Tibial nerve (tissue), 4 donors: ENCODE measurements around the gene DUSP9. TPM values are rescaled to one million over a fixed set of nuclear protein-coding genes. Genes with fewer than 3 reads are reported as not detected.

Source experiments
- DNase-seq, 2 donors: peaks; one replicate each; pipeline ENCODE4 v3.0.0-alpha.2; 2019; ENCODE audit warnings: low spot score in 2 of 2
- H3K27ac ChIP-seq, 4 donors: fragments of 200-600 bp; sonication (generic) in 3 of 4; one replicate each; pipeline ENCODE4 v1.5.1; 2017 to 2019; ENCODE audit warnings: mild to moderate bottlenecking in 1 of 4
- H3K27me3 ChIP-seq, 2 donors: fragments of 200-600 bp; sonication (generic) in 1 of 2; one replicate each; pipeline versions ENCODE4 v1.5.1 to v1.6.0; 2017 to 2019
- H3K36me3 ChIP-seq, 3 donors: fragments of 200-600 bp; sonication (generic); one replicate each; pipeline ENCODE4 v1.5.1; 2018 to 2019
- H3K4me1 ChIP-seq, 4 donors: fragments of 200-600 bp; sonication (generic) in 3 of 4; one replicate each; pipeline ENCODE4 v1.5.1; 2017 to 2019
- H3K4me3 ChIP-seq, 4 donors: fragments of 200-600 bp; sonication (generic) in 3 of 4; one replicate each; pipeline ENCODE4 v1.5.1; 2017 to 2019; ENCODE audit warnings: mild to moderate bottlenecking in 1 of 4, moderate library complexity in 1 of 4
- H3K9me3 ChIP-seq, 4 donors: fragments of 200-600 bp; sonication (generic) in 3 of 4; one replicate each; pipeline ENCODE4 v1.5.1; 2017 to 2019
- CTCF ChIP-seq, 5 experiments: fragments of 200-600 bp in 3 of 5; fragments of 450-650 bp in 2 of 5; sonication (generic) in 3 of 5; IDR thresholded peaks; one replicate each; pipeline ENCODE4 v1.5.1; 2016 to 2019; ENCODE audit warnings: antibody characterized with exemption in 5 of 5, mild to moderate bottlenecking in 3 of 5, moderate library complexity in 2 of 5
- EP300 ChIP-seq, 2 donors: sonication (generic); formaldehyde crosslinking; IDR thresholded peaks; one replicate each; pipeline ENCODE4 v1.6.1; 2017; ENCODE audit warnings: antibody characterized with exemption in 2 of 2, mild to moderate bottlenecking in 1 of 2
- POLR2A ChIP-seq, 2 donors: fragments of 450-650 bp; IDR thresholded peaks; one replicate each; pipeline ENCODE4 v1.6.1; 2017; ENCODE audit warnings: antibody characterized with exemption in 2 of 2, mild to moderate bottlenecking in 2 of 2, moderate library complexity in 2 of 2
- WGBS, 2 donors: methylation state at CpG; one replicate each; pipeline ENCODE4 v1.1.5; 2018; 5-methylcytosine and 5-hydroxymethylcytosine counted together
- total RNA-seq, 4 donors: library from RNA; depleted of rRNA; stranded (reverse); fragments of >200 nt; gene quantifications; one replicate each; pipeline ENCODE4 v1.1.0, GENCODE V29; 2016

The DUSP9 gene
- total RNA-seq, 4 donors from 2014 or later: not detected

- H3K36me3 ChIP-seq: no peaks in the 10 kb centered on the region
- no peaks in the 10 kb centered on the region for H3K4me1 ChIP-seq
- no peak for DNase-seq
- TF ChIP-seq EP300 (IDR thresholded peaks at IDR 0.05): no peak
- TF ChIP-seq POLR2A (IDR thresholded peaks at IDR 0.05): no peak
- TF ChIP-seq CTCF (IDR thresholded peaks at IDR 0.05): no peak
- no peaks in the 10 kb centered on the region for H3K9me3 ChIP-seq
- no peak overlapping the region for H3K4me3 ChIP-seq
- WGBS, 2 donors: 90 to 95% methylated on average over 11 to 20 of the region's 27 CpGs
- no peak overlapping the region for H3K27ac ChIP-seq
- peaks cover 0 to 58% of the 10 kb centered on the region in 2 donors for H3K27me3 ChIP-seq
Observed at GRCh38 chrX:153671589-153672530, 24.9 kb downstream of the DUSP9 start.

- Histone ChIP-seq H3K9me3 (no peaks in the 10 kb centered on the region), H3K4me3 (no peak overlapping the region), H3K4me1 (no peaks in the 10 kb centered on the region), H3K27ac (no peak overlapping the region), H3K27me3 (peaks cover 0 to 50% of the 10 kb centered on the region in 2 donors), H3K36me3 (no peaks in the 10 kb centered on the region)
- 69 to 74% methylated on average over 20 to 52 of the region's 53 CpGs for WGBS, 2 donors
- TF ChIP-seq POLR2A (IDR thresholded peaks at IDR 0.05): no peak
- no peak for TF ChIP-seq EP300 (IDR thresholded peaks at IDR 0.05)
- no peak for TF ChIP-seq CTCF (IDR thresholded peaks at IDR 0.05)
- no peak for DNase-seq
Observed at GRCh38 chrX:153672531-153673427, 25.8 kb downstream of the DUSP9 start.

GRCh38 chrX:153673428-153674218 lies 26.6 kb downstream of the DUSP9 start, which contains the start of gene PNCK:
TSS of gene PNCK (minus strand) at chrX:153673813. CDS start at chrX:153673076, 737 bp downstream.
- DNase-seq: no peak
- H3K27ac ChIP-seq: no peak within 1 kb of the TSS
- TF ChIP-seq CTCF (IDR thresholded peaks at IDR 0.05) (no peak), POLR2A (IDR thresholded peaks at IDR 0.05) (no peak), EP300 (IDR thresholded peaks at IDR 0.05) (no peak)
- WGBS, 2 donors: 29 to 45% methylated on average over 16 to 59 of the region's 98 CpGs
- H3K4me3 ChIP-seq: no peak within 1 kb of the TSS
- peaks cover 0 to 50% of the 10 kb centered on the region in 2 donors for H3K27me3 ChIP-seq
- H3K4me1 ChIP-seq: no peaks in the 10 kb centered on the region
- no peaks in the 10 kb centered on the region for H3K9me3 ChIP-seq
- no peaks in the 10 kb centered on the region for H3K36me3 ChIP-seq

GRCh38 chrX:153674219-153674851 lies 27.3 kb downstream of the DUSP9 start:
- no peak for DNase-seq
- TF ChIP-seq CTCF (IDR thresholded peaks at IDR 0.05): no peak
- TF ChIP-seq EP300 (IDR thresholded peaks at IDR 0.05): no peak
- no peak for TF ChIP-seq POLR2A (IDR thresholded peaks at IDR 0.05)
- Histone ChIP-seq H3K9me3 (no peaks in the 10 kb centered on the region), H3K36me3 (no peaks in the 10 kb centered on the region), H3K4me3 (no peak overlapping the region), H3K27me3 (peaks cover 0 to 50% of the 10 kb centered on the region in 2 donors), H3K4me1 (no peaks in the 10 kb centered on the region), H3K27ac (no peak overlapping the region)
- WGBS, 2 donors: 66 to 77% methylated on average over 22 to 27 of the region's 27 CpGs
